TTC549 (cell line): ENCODE data around the gene PCAT6.

ENCODE experiments used
- FAIRE-seq: peaks from 2 replicates; lab custom pipeline; 2012; peaks lifted over from hg19 to GRCh38; lab: Jason Lieb, UNC

PCAT6 gene

DNA sequence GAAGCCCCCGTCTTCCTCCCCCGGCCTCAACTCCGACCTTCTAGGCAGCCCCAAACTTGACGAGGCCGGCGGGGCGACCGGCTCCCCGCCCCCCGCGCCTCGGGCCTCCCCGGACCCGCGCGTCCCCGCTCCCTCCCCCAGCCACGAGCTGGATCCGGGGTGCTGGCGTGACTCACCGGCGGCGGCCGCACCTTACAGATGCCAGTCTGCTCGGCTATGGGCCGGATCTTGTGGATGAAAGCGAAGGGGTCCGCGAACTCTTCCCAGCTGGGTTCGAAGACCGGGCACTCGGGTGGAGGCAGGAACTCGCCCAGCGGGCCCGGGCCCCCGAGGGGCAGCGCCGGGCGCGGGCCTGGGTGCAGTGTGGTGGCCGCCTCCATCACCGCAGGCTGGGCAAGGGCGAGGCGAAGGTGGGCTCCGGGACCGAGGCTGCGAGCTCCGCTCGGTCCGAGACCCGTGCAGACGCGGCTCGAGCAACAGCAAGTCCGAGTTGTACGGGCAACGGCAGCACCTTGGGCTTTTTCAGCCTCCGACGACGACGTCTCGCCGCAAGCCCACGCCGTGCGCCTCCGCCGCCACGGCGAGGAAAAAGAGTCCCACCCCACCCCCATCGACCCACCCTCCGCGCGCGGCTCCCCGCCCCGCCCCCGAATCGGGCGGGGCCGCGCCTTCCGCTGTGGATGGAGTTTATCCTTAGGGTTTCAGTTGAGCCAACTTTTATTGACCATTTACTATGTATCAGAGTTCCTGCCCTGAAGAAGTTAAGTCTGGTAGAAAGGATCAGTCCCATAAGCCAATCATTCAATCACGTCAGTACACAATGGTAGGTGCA lies 2.6 kb upstream of the PCAT6 start, which contains the start of gene KDM5B:
Gene KDM5B (minus strand): TSS at position 496 of the 832 bp plus-strand sequence. CDS start 116 bp downstream, at position 380.
- FAIRE-seq: no peak

DNA sequence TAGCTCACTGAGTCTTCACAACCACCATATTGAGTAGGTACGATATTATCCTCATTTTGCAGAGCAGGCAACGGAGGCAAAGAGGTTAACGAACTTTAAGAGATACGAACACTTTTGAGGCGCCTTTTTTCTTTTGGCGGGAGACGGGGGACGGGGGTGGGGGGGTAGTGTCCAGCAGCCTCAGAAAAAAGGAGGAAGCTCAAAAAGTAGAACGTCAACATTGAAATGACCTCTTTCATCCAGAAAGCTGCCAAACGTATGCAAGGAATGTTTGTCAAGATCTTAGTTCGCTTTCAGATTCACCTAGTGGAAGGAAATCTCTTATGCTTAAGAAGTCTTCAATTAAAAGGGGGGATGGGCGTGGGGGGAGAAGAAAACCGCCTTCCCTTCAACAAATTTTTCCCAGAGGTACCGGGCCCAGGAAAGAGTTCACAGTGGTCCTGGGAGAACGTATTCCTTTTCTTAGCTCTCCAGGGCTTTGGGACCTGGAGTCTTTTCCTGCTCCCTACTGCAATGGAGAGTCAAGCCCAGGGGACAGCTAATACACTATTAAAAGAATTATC lies 1.1 kb upstream of the PCAT6 start:
- no peak for FAIRE-seq

DNA sequence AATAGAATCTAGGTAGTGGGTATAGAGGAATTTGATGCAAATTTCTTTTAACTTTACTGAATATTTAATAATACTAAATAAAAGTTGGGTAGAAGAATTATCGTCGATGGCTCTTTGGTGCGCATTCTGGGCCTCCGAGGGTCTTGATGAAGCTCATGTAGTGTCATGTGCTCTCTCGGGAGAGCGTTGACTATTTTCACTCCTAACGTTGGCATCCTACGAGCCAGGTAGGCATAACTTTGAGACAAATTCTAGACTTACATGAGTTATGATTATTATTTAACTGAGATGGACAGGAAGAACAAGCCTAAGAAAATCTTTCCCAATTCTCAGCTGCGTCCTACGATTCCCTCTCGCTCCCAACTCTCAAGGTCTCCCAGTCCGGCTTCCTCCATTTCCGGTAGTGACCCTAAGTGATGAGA lies 550 bp upstream of the PCAT6 start:
- no peak for FAIRE-seq

DNA sequence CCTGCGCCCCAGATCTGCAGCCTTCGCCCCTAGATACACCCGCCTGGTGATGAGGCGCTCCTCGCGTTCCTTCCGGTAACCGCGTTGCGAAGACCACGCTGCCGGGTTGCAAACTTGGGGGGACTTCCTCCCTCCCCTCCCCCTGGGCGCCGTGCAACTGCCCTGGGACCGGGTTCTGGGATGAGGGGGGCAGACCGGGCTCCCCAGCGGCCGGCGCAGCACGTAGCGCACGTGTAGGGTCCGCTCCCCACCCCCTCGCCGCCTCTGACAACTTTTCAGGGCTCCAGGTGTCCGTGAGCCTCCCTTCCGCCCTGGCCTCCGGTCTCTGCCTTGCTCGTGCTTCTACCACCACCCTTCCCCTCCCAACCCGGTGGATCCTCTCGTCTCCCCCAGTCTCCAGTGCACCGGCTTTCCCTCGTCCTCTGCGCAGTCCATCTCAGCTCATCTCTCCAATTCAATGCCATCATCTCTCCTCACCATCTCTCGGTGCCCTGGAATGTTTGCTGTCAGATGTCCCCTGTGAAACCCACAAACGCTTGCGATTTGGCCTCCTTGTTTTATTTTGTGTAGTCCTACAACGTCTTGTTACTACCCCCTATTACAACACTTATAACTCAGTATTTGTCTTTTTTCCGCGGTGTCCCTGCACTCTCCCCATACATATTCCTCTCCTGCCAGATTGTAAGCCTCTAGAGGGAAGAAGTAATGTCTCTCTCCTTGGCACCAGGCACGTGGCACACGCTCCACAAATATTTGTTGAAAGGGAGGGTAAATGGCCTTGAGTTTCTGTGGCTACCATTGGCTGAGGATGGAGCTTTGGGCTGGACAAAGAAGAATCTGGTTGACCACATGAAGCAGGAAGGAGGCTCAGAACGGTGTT lies 782 bp downstream of the PCAT6 start:
- FAIRE-seq: no peak

DNA sequence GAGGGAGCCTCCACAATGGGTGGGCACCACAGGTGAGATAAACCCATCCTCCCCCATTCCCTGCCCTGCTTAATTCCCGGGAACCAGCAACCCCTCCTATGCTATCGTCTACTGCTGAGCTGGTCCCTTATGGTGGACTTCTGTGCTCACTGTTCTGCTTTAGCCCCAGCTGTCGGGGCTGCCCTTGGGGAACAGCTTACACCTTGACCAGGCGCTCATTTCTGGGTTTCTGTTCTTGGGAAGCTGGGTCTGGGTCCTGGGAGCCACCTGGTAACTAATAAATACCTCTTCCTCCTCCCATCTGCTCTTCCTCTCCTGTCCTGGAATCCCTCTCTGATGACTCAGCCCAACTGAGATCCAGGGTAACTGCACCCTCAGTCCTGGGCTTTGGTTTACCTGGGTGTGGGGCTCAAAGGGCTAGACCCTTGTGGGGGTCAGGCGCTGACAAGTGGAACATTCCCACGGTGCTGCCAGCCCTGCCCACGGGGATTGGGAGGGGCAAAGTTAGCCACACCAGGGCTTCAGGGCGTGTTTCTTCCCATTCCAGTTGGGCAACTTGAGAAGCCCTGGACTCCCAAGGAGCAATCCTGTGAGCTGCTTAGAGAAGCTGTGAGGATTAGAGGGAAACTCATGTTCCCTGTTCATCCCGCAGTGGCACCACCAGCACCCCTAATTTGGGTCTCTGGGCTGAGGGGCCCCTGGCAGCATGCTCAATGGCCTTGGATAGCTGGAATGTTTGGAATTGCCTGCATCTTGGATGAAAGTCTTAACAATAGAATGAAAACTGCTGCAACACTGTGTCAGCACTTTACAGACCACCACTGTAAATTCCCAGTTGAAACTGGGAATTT lies 1.6 kb downstream of the PCAT6 start:
- no peak for FAIRE-seq

DNA sequence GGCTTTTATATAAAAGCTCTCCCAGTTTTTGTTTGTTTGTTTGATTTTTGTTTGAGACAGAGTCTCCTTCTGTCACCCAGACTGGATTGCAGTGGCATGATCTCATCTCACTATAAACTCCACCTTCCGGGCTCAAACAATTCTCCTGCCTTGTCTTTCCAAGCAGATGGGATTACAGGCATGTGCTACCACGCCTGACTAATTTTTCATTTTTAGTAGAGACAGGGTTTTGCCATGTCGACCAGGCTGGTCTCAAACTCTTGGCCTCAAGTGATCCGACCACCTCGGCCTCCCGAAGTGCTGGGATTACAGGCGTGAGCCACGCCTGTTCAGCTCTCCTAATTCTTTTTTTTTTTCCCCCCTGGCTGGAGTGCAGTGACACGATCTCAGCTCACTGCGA lies 4.4 kb downstream of the PCAT6 start:
- no peak for FAIRE-seq

DNA sequence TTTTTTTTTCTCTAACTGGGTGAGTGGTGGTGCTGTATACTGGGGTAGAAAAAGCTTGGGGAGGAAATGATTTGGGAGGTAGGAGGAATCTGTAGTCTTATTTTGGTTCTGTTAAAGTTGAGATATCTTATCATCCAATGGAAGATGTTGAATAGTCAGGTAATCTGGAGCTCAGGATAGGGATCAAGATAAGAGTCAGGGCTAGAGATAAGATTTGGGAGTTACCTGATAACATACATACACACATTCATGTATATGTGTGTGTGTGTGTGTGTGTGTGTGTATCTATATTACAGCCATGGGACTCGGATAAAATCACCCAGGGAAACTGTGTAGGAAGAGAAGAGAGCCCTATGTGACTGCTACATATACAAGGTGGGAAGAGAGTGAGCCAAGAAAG lies 8.1 kb downstream of the PCAT6 start:
- FAIRE-seq: no peak

DNA sequence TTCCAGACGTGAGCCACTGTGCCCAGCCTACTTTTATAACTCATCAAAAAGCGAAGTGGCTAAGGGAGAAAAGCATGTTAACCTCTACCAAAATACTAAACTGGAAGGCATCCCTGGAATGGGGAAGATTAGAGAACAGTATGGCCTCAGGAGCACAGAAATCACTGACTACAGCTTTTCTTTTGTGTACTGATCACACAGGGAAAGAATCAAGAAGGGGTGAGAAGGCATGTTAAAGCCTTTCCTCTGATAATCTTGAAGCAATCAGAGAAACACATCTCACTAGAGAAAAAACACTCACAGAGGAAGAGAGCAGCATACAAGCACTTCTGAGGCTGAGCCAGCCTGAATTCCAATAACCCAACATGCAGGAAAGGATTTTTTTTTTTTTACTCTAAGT lies 10.7 kb downstream of the PCAT6 start:
- no peak for FAIRE-seq

DNA sequence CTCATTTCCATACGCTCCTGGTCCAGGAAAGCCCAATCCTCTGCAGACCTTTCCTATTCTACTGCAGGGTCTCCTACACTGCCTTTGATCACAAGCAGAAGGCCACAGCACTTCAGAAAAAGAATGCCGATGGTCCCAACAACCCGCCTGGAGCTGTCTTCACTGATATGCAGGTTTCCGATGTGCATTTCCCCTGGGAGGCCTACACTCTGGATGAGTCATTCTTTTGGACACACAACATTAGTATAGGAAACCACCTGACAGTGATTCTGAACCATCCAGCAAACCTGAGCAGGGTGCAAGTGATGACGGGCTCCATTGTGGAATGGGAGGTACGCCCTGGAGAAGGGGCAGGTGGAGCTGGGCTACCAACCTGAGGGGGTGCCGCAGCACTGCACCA lies 15.0 kb downstream of the PCAT6 start:
- no peak for FAIRE-seq

DNA sequence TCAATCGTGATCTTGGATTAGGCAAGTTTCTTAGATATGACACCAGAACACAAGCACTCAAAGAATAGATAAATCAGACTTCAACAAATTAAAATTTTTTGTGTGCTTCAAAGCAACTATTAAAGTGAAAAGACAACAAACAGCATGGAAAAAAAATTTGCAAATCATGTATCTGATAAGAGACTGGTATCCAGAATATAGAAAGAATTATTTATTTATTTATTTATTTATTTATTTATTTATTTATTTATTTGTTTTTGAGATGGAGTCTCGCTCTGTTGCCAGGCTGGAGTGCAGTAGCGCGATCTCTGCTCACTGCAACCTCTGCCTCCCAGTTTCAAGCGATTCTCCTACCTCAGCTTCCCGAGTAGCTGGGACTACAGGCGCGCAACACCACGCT lies 18.5 kb downstream of the PCAT6 start:
- peak; percentile 36 for FAIRE-seq

DNA sequence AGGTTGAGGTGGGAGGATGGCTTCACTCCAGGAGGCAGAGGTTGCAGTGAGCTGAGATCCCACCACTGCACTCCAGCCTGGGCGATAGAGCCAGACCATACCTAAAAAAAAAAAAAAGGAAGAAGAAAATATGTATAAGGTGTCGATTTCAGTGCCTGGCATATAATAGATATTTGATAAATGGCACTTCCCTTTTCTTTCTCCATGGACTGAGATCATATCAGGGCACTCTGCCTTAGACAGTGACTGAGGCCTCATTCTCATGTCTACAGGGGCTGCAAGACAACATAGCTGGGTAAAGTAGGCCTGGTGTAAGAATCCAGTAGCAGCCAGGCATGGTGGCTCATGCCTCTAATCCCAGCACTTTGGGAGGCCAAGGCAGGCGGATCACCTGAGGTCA lies 21.2 kb downstream of the PCAT6 start:
- FAIRE-seq: no peak

DNA sequence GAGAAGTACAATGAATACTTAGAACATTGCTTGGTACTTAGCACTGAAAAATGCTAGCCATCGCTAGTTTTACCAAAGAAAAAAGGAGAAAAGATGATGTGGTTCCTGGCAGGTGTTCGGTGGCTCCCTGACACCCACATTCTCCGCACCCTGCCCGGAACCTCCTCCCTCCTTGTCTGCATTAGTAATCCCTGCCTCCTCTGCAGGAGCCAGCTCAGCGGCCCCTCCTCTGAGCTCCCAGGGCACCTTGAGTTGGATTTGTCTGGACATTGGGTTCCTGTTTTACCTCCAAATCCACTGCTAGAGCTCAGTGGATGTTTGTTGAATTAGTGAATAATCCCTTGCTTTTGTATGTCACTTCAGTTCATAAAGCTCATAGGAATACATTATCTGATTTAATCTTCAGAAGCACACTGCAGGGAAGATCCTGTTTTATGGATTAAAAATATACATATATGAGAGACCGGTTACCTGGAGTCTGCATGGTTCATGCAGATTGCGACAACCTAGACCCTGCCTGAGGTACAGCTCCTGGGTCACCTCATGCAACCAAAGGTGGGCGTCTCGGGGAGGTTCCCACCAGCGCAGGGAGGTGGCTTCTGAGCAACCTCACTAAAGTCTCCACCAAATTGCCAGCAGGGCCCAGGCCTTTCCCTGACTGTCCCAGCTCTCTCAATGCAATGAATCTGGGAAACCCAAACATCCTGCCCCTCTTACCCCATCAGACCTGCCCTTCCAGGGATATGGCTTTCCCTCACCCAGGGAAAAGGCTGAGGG lies 24.2 kb downstream of the PCAT6 start:
- FAIRE-seq: no peak

DNA sequence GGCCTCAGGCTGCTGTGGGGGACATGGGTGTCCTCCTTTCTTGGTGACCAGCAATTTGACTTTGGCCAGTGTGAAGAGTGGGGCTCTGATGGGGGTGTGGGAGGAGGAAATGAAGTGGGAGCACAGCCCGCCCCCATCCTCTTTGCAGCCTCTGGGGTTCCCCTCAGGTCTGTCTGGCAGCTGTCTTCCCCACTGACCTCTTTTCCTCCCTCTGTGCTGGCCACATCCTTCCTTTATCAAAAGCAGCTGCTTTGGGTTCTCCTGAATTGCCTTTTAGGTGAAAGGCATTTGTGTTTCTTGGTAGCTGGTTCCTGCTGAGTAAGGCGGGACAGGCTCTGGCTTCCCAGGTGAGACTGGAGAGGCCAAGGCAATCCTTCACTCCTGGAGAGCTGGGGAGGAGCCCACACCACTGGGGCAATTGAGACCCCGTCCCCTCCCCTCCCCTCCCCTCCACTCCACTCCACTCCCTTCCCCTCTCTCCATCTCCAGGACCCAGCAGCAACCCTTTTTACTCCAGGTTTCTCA lies 24.9 kb downstream of the PCAT6 start:
- FAIRE-seq: no peak

DNA sequence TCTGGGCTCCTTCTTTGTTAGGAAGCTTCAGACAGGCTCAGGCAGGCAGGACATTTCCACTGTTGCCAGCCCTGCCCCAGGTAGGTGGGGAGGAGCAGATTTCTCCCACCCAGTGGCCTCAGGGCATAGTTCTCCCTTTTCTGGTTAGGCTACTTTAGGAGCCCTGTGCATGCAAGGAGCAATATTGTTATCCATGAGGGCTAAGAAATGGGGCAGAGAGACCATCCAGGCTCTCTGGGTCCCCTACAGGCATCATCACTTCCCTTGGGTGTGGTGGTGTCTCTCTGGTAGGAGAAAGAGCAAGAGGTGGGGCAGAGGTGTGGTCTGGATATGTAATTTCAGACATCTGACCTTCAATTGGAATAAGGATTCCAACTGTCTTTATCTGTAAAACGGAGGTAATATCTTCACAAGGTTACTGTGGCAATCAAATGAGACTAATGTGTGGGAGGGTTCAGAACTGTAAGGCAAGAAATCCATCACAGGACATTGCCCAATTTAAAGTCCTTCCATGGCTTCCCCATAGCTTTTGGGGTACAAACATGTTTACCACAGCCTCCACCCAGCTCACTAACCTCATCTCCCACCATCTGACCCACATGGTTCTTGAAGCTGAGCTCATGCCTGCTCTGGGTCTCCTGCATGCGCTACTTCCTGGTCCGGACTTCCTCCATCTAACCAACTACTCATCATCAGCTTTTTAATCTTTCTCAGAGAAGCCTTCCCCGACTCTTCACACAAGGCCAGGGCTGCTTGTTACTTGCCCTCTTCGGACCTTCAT lies 26.1 kb downstream of the PCAT6 start:
- FAIRE-seq: no peak

DNA sequence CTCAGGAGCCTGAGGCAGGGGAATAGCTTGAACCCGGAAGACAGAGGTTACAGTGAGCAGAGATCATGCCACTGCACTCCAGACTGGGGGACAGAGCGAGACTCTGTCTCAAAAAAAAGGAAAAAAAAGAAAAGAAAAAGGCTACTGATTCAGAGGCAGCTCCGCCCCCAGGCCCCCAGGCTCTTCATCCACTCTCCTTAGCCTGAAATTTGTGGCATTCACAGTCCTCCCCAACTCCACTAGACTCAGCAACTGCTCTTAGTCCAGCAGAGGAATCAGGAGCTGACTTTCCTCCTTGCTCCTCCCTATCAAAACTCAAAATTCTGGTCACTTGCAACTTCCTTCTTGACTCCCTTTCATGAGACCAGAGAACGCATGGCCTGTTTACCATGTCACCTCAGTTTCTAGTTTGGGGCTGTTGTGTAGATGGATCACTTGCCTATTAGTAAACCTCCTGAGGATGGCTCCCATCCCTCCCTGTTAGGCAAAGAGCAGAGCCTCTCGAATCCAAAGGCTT lies 27.1 kb downstream of the PCAT6 start:
- no peak for FAIRE-seq

DNA sequence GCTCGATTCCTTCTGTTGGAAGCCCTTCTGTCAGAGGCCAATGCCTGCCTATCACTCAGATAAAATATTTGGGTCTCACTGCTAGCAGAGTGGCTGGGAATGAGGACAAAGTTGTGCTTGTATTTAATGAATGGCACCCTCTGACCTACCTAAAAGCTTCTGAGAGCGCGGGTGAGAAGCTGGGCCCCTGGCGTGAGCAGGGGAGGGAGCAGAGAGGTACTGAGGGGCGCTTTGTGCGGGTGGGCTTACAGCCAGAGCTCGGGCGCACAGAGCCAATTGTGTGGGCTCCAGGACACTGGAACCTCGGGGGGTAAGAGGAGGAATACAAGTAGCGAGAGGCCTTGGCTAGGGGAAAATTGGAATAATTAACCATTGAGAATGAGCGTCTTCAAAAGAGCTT lies 32.3 kb downstream of the PCAT6 start:
- no peak for FAIRE-seq

DNA sequence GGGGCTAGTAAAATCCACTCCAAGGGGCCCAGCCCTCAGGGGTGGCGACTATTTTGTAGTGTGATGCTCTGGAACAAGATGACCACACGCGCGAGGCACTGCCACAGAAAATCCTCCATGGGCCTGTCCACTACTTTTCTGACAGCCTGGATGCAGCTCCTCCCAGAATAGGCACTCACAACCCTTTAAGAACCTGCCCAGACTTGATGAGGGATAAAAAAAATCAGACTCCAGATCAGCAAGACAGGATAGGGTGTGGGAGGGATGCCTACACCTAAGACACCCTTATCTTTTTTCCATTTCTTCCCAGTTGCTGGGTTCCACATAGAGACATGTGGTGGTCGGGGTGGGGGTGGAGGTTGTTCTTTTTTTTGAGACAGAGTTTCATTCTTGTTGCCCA lies 33.5 kb downstream of the PCAT6 start:
- FAIRE-seq: no peak

DNA sequence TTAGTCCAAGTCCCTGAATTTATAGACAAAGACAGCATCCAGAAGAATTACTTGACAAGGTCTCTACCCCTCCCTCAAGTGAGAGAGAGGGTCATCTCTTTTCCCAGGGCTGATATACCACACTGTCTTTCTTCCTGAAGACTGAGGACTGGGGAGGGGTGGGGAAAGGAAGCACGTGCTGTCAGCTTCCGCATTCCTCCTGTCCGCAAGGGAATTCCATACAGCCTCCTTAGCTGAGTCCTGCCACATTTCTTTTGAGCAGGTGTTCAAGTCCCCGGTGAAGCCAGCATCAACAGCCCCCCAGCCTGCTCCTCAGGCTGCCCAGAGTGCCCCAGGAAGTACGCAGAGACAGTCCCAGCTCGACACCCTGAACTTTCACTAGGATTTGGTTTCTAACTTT lies 34.2 kb downstream of the PCAT6 start:
- FAIRE-seq: no peak

DNA sequence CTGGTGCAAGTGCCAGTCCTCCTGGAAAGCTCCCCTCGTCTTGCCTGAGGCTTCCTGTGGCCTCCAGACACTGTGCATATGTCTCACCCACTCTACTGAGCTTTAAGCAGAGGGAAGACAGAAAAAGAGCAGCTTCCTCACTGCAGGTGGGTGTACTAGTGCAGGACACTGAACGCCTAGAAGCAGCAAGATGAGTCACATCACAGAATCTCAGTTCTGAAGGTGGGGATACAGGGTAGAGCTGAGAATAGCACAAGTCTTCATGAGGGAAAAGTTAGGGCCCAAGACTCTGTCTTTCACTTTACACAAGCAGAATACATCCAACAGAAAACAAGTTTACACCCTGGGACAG lies 37.4 kb downstream of the PCAT6 start:
- no peak for FAIRE-seq
